GM12873 (cell line): ENCODE data around the gene PCID2.

ENCODE experiments used
- CTCF ChIP-seq: IDR thresholded peaks from 2 replicates; pipeline ENCODE4 v1.5.1; 2012; ENCODE audit warnings: low read depth, mild to moderate bottlenecking, moderate library complexity, low read length, control low read depth; ENCODE audit not compliant: insufficient read depth; ENCODE audit errors: missing control alignments

The PCID2 gene

GRCh38 chr13:113153810-113154748 is 54.4 kb downstream of the PCID2 start:
- no peak for TF ChIP-seq CTCF

GRCh38 chr13:113152984-113153809 is 55.3 kb downstream of the PCID2 start:
- TF ChIP-seq CTCF = no peak

GRCh38 chr13:113152691-113152983 is 55.8 kb downstream of the PCID2 start:
- TF ChIP-seq CTCF = no peak

- no peak for TF ChIP-seq CTCF
Measured at GRCh38 chr13:113151745-113152690, 56.5 kb downstream of the PCID2 start.

GRCh38 chr13:113150550-113151365 is 57.7 kb downstream of the PCID2 start:
- TF ChIP-seq CTCF = no peak

GRCh38 chr13:113149711-113150549 is 58.5 kb downstream of the PCID2 start:
- no peak for TF ChIP-seq CTCF
